ENCODE data around the gene SUSD6.
"Not testable (repeated sequence)": the region's sequence is repeated elsewhere in the genome, so short reads cannot be mapped to it uniquely, and the experiment has no call there.

The SUSD6 gene

GRCh38 chr14:69591317-69591716, 20.1 kb upstream of the SUSD6 start:
- DNase-seq (ENCODE audit: low read depth), result no peak

GRCh38 chr14:69593018-69593677, 18.2 kb upstream of the SUSD6 start:
- no peak for DNase-seq (ENCODE audit: low read depth)

GRCh38 chr14:69594846-69595245, 16.6 kb upstream of the SUSD6 start:
- no peak for DNase-seq (ENCODE audit: low read depth)

- no peak for DNase-seq (ENCODE audit: low read depth)
Observed at GRCh38 chr14:69595336-69595735, 16.1 kb upstream of the SUSD6 start.

GRCh38 chr14:69599431-69599830, 12.0 kb upstream of the SUSD6 start:
- not testable (repeated sequence) for DNase-seq (ENCODE audit: low read depth)

GRCh38 chr14:69600304-69600891, 11.0 kb upstream of the SUSD6 start:
- DNase-seq (ENCODE audit: low read depth), result no peak

- DNase-seq (ENCODE audit: low read depth), result no peak
Observed at GRCh38 chr14:69605738-69606137, 5.7 kb upstream of the SUSD6 start.

- no peak for DNase-seq (ENCODE audit: low read depth)
Observed at GRCh38 chr14:69606258-69607184, 4.9 kb upstream of the SUSD6 start.

GRCh38 chr14:69610020-69610873, 1.1 kb upstream of the SUSD6 start:
- no peak for DNase-seq (ENCODE audit: low read depth)

GRCh38 chr14:69610874-69611171, 573 bp upstream of the SUSD6 start:
- DNase-seq (ENCODE audit: low read depth), result no peak

GRCh38 chr14:69612014-69612782, 802 bp downstream of the SUSD6 start:
- no peak for DNase-seq (ENCODE audit: low read depth)

GRCh38 chr14:69612783-69613130, 1.4 kb downstream of the SUSD6 start:
- no peak for DNase-seq (ENCODE audit: low read depth)

- no peak for DNase-seq (ENCODE audit: low read depth)
Observed at GRCh38 chr14:69613312-69614073, 2.1 kb downstream of the SUSD6 start.

GRCh38 chr14:69614592-69614991, 3.2 kb downstream of the SUSD6 start:
- no peak for DNase-seq (ENCODE audit: low read depth)

- no peak for DNase-seq (ENCODE audit: low read depth)
Observed at GRCh38 chr14:69615121-69615495, 3.7 kb downstream of the SUSD6 start.

- DNase-seq (ENCODE audit: low read depth), result no peak
Observed at GRCh38 chr14:69615496-69616407, 4.4 kb downstream of the SUSD6 start.

GRCh38 chr14:69616408-69616773, 5.0 kb downstream of the SUSD6 start:
- DNase-seq (ENCODE audit: low read depth), result no peak

- no peak for DNase-seq (ENCODE audit: low read depth)
Observed at GRCh38 chr14:69617796-69618195, 6.4 kb downstream of the SUSD6 start.

- DNase-seq (ENCODE audit: low read depth), result no peak
Observed at GRCh38 chr14:69619012-69619411, 7.6 kb downstream of the SUSD6 start.

GRCh38 chr14:69620211-69620611, 8.8 kb downstream of the SUSD6 start:
- DNase-seq (ENCODE audit: low read depth), result no peak
